ENCODE measurements around the gene PCSK2. TPM values are rescaled to one million over a fixed set of nuclear protein-coding genes. Genes with fewer than 3 reads are reported as not detected.

Gene PCSK2
- total RNA-seq, 3 donors from 2014 or later (not counting 1 experiment from before 2014, with no cell fraction given) = not detected

- 90% methylated on average over 7 of the region's 7 CpGs for WGBS (ENCODE audit: insufficient coverage)
- Histone ChIP-seq H3K4me3 (ENCODE audit: low read length) (no peak overlapping the region), H3K27me3 (ENCODE audit: control insufficient read depth, insufficient read depth, low read length) (no peaks in the 10 kb centered on the region), H3K36me3 (ENCODE audit: control insufficient read depth, insufficient read depth, low read length) (no peaks in the 10 kb centered on the region), H3K27ac (ENCODE audit: low read length) (no peak overlapping the region), H3K9me3 (ENCODE audit: control insufficient read depth, insufficient read depth, low read length) (no peaks in the 10 kb centered on the region), H3K4me1 (ENCODE audit: control insufficient read depth, insufficient read depth, low read length) (no peaks in the 10 kb centered on the region)
- TF ChIP-seq CTCF (IDR thresholded peaks at IDR 0.05) = no peak
- H3K4me1 Mint-ChIP-seq = no peaks in the 10 kb centered on the region
- ATAC-seq (no peak), DNase-seq (no peak)
- no peak overlapping the region for H3K27ac Mint-ChIP-seq
- peaks cover 11 to 14% of the 10 kb centered on the region in 2 donors for H3K27me3 Mint-ChIP-seq (ENCODE audit: low read depth in 2 of 2)
- no peak overlapping the region for H3K4me3 Mint-ChIP-seq
- intact Hi-C loops (cut with micrococcal nuclease) = no loop called here
- no peaks in the 10 kb centered on the region for H3K9me3 Mint-ChIP-seq
- H3K36me3 Mint-ChIP-seq = no peaks in the 10 kb centered on the region
These were observed 263.7 kb downstream of the PCSK2 start for GRCh38 chr20:17490501-17490900.

DNA sequence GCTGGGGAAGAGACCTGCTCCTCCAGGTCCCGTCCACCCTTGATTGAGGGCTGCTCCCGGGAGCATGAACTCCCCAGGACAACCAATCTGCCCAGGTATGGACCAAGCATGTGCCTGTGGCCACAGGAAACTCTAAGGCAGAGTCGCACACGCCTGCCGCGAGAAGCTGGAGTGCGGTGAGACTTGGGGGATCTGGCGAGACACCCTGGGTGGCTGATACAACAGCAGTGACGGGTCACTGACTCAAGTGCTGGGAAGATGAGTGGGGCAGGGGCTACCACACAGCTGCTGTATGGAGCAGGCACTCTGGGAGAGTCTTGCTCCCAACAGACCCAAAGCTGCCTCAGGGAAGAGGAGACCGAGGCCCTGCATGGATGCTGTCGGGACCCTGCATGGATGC, 264.2 kb downstream of the PCSK2 start:
- Histone ChIP-seq H3K4me1 (ENCODE audit: control insufficient read depth, insufficient read depth, low read length) (no peaks in the 10 kb centered on the region), H3K27me3 (ENCODE audit: control insufficient read depth, insufficient read depth, low read length) (no peaks in the 10 kb centered on the region), H3K4me3 (ENCODE audit: low read length) (no peak overlapping the region), H3K27ac (ENCODE audit: low read length) (no peak overlapping the region), H3K9me3 (ENCODE audit: control insufficient read depth, insufficient read depth, low read length) (no peaks in the 10 kb centered on the region), H3K36me3 (ENCODE audit: control insufficient read depth, insufficient read depth, low read length) (no peaks in the 10 kb centered on the region)
- Mint-ChIP-seq H3K4me3 (no peak overlapping the region), H3K27ac (no peak overlapping the region), H3K9me3 (no peaks in the 10 kb centered on the region), H3K36me3 (no peaks in the 10 kb centered on the region), H3K27me3 (ENCODE audit: low read depth in 2 of 2) (peaks cover 8 to 12% of the 10 kb centered on the region in 2 donors), H3K4me1 (no peaks in the 10 kb centered on the region)
- ATAC-seq = no peak
- WGBS (ENCODE audit: insufficient coverage) = 92% methylated on average over 11 of the region's 11 CpGs
- no peak for TF ChIP-seq CTCF (IDR thresholded peaks at IDR 0.05)
- DNase-seq = no peak
- intact Hi-C loops (cut with micrococcal nuclease) = no loop called here

- no peaks in the 10 kb centered on the region for H3K9me3 ChIP-seq (ENCODE audit: control insufficient read depth, insufficient read depth, low read length)
- H3K4me3 ChIP-seq (ENCODE audit: low read length) = no peak overlapping the region
- no peaks in the 10 kb centered on the region for H3K27me3 ChIP-seq (ENCODE audit: control insufficient read depth, insufficient read depth, low read length)
- Mint-ChIP-seq H3K27me3 (ENCODE audit: low read depth in 2 of 2) (peaks cover 3 to 8% of the 10 kb centered on the region in 2 donors), H3K4me1 (no peaks in the 10 kb centered on the region), H3K4me3 (no peak overlapping the region), H3K9me3 (no peaks in the 10 kb centered on the region), H3K36me3 (no peaks in the 10 kb centered on the region), H3K27ac (no peak overlapping the region)
- intact Hi-C loops (cut with micrococcal nuclease) = no loop called here
- no peaks in the 10 kb centered on the region for H3K36me3 ChIP-seq (ENCODE audit: control insufficient read depth, insufficient read depth, low read length)
- DNase-seq (no peak), ATAC-seq (no peak)
- H3K27ac ChIP-seq (ENCODE audit: low read length) = no peak overlapping the region
- WGBS (ENCODE audit: insufficient coverage) = 92% methylated on average over 4 of the region's 4 CpGs
- no peaks in the 10 kb centered on the region for H3K4me1 ChIP-seq (ENCODE audit: control insufficient read depth, insufficient read depth, low read length)
- no peak for TF ChIP-seq CTCF (IDR thresholded peaks at IDR 0.05)
These were observed 264.6 kb downstream of the PCSK2 start for GRCh38 chr20:17491488-17491887.

- H3K27ac Mint-ChIP-seq = no peak overlapping the region
- no peak overlapping the region for H3K4me3 Mint-ChIP-seq
- 90% methylated on average over 2 of the region's 2 CpGs for WGBS (ENCODE audit: insufficient coverage)
- H3K36me3 Mint-ChIP-seq = no peaks in the 10 kb centered on the region
- no peaks in the 10 kb centered on the region for H3K36me3 ChIP-seq (ENCODE audit: control insufficient read depth, insufficient read depth, low read length)
- DNase-seq (no peak), ATAC-seq (no peak)
- no peak overlapping the region for H3K4me3 ChIP-seq (ENCODE audit: low read length)
- H3K4me1 Mint-ChIP-seq = no peaks in the 10 kb centered on the region
- H3K4me1 ChIP-seq (ENCODE audit: control insufficient read depth, insufficient read depth, low read length) = no peaks in the 10 kb centered on the region
- H3K9me3 ChIP-seq (ENCODE audit: control insufficient read depth, insufficient read depth, low read length) = no peaks in the 10 kb centered on the region
- no peaks in the 10 kb centered on the region for H3K27me3 ChIP-seq (ENCODE audit: control insufficient read depth, insufficient read depth, low read length)
- peaks cover 0 to 5% of the 10 kb centered on the region in 2 donors for H3K27me3 Mint-ChIP-seq (ENCODE audit: low read depth in 2 of 2)
- H3K9me3 Mint-ChIP-seq = no peaks in the 10 kb centered on the region
- intact Hi-C loops (cut with micrococcal nuclease) = no loop called here
- H3K27ac ChIP-seq (ENCODE audit: low read length) = no peak overlapping the region
- TF ChIP-seq CTCF (IDR thresholded peaks at IDR 0.05) = no peak
These were observed 266.3 kb downstream of the PCSK2 start for GRCh38 chr20:17493173-17493572.
